Suprapubic skin (tissue), 4 donors: ENCODE measurements around the gene HIF3A. TPM values are rescaled to one million over a fixed set of nuclear protein-coding genes. Genes with fewer than 3 reads are reported as not detected.

Source experiments
- DNase-seq, 2 donors: peaks; one replicate each; pipeline ENCODE4 v3.0.0-alpha.2; 2019; ENCODE audit warnings: low spot score in 2 of 2
- H3K27ac ChIP-seq: fragments of 200-600 bp; sonication (generic); one replicate; pipeline ENCODE4 v1.5.1; 2019
- H3K27me3 ChIP-seq: fragments of 200-600 bp; sonication (generic); one replicate; pipeline ENCODE4 v1.5.1; 2019
- H3K36me3 ChIP-seq: fragments of 200-600 bp; sonication (generic); one replicate; pipeline ENCODE4 v1.5.1; 2019
- H3K4me1 ChIP-seq: fragments of 200-600 bp; sonication (generic); one replicate; pipeline ENCODE4 v1.5.1; 2019
- H3K4me3 ChIP-seq: fragments of 200-600 bp; sonication (generic); one replicate; pipeline ENCODE4 v1.5.1; 2019; ENCODE audit warnings: mild to moderate bottlenecking
- H3K9me3 ChIP-seq: fragments of 200-600 bp; sonication (generic); one replicate; pipeline ENCODE4 v1.5.1; 2019
- EP300 ChIP-seq: sonication (generic); formaldehyde crosslinking; IDR thresholded peaks from one replicate; pipeline ENCODE4 v1.6.1; 2017; ENCODE audit warnings: antibody characterized with exemption
- POLR2A ChIP-seq, 2 donors: fragments of 450-650 bp; IDR thresholded peaks; one replicate each; pipeline ENCODE4 v1.6.1; 2017; ENCODE audit warnings: antibody characterized with exemption in 2 of 2, mild to moderate bottlenecking in 2 of 2, moderate library complexity in 2 of 2
- POLR2AphosphoS5 ChIP-seq, 3 donors: sonication (generic); formaldehyde crosslinking; IDR thresholded peaks; one replicate each; pipeline ENCODE4 v1.6.1; 2017; ENCODE audit warnings: antibody characterized with exemption in 3 of 3
- WGBS: methylation state at CpG from one replicate; pipeline ENCODE4 v1.1.5; 2018; 5-methylcytosine and 5-hydroxymethylcytosine counted together
- total RNA-seq, 4 donors: library from RNA; depleted of rRNA; stranded (reverse); fragments of >200 nt; gene quantifications; one replicate each; pipeline ENCODE4 v1.1.0, GENCODE V29; 2016
- TF ChIP-seq, protein P1 (sequence below), 2 donors: fragments of 200-600 bp in 1 of 2; fragments of 450-650 bp in 1 of 2; sonication (generic) in 1 of 2; IDR thresholded peaks; one replicate each; pipeline ENCODE4 v1.5.1; 2016 to 2019; ENCODE audit warnings: antibody characterized with exemption in 2 of 2, mild to moderate bottlenecking in 1 of 2, moderate library complexity in 1 of 2

HIF3A gene
- total RNA-seq, 4 donors from 2014 or later = 6.6 to 30.0 (median 18.5) TPM

DNA sequence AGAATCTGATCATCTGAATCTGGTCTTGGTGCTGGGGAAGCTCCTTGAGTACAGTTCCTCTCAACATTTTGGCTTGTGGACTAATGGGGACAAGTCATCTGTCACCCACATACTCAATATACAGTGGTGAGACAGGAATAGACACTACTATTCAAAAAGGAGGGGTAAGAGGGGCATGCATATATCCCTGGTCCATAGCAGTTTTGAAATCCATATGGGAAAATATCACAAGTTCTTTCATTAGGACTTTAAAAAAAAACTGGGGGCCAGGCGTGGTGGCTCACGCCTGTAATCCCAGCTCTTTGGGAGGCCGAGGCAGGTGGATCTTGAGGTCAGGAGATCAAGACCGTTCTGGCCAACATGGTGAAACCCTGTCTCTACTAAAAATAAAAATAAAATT, 29.8 kb downstream of the HIF3A start:
- H3K4me1 ChIP-seq = no peaks in the 10 kb centered on the region
- H3K27me3 ChIP-seq = no peaks in the 10 kb centered on the region
- H3K9me3 ChIP-seq = no peaks in the 10 kb centered on the region
- no peak overlapping the region for H3K27ac ChIP-seq
- TF ChIP-seq POLR2AphosphoS5 (IDR thresholded peaks at IDR 0.05) = no peak
- TF ChIP-seq POLR2A (IDR thresholded peaks at IDR 0.05) = no peak
- TF ChIP-seq EP300 = no peak
- TF ChIP-seq, protein P1, sequence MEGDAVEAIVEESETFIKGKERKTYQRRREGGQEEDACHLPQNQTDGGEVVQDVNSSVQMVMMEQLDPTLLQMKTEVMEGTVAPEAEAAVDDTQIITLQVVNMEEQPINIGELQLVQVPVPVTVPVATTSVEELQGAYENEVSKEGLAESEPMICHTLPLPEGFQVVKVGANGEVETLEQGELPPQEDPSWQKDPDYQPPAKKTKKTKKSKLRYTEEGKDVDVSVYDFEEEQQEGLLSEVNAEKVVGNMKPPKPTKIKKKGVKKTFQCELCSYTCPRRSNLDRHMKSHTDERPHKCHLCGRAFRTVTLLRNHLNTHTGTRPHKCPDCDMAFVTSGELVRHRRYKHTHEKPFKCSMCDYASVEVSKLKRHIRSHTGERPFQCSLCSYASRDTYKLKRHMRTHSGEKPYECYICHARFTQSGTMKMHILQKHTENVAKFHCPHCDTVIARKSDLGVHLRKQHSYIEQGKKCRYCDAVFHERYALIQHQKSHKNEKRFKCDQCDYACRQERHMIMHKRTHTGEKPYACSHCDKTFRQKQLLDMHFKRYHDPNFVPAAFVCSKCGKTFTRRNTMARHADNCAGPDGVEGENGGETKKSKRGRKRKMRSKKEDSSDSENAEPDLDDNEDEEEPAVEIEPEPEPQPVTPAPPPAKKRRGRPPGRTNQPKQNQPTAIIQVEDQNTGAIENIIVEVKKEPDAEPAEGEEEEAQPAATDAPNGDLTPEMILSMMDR (IDR thresholded peaks at IDR 0.05) = no peak
- no peak for DNase-seq
- WGBS = 94% methylated on average over 4 of the region's 4 CpGs
- no peak overlapping the region for H3K4me3 ChIP-seq
- peaks cover 32% of the 10 kb centered on the region for H3K36me3 ChIP-seq

DNA sequence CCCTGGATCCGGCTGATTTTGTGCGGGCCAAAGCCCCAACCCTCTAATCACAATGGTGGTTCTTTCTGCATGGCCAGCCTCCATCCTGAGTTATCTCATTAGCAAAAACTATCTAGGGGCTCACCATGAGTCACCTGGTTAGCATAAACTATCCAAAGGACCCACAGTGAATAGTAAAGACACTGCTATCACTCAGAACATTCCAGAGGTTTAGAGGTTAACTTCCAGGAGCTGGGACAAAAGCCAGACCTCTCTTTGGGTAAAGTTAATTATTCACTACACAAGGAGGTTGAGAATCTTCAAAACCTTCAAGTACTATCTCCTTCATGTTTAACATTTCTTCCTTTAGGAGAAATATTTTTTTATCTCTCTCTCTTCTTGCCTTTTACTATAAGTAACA, 31.2 kb downstream of the HIF3A start:
- no peaks in the 10 kb centered on the region for H3K27me3 ChIP-seq
- H3K4me3 ChIP-seq = no peak overlapping the region
- H3K9me3 ChIP-seq = no peaks in the 10 kb centered on the region
- no peak for DNase-seq
- no peak overlapping the region for H3K27ac ChIP-seq
- peaks cover 23% of the 10 kb centered on the region for H3K36me3 ChIP-seq
- no peaks in the 10 kb centered on the region for H3K4me1 ChIP-seq
- WGBS = 98% methylated on average over 2 of the region's 2 CpGs
- TF ChIP-seq POLR2A (IDR thresholded peaks at IDR 0.05) (no peak), POLR2AphosphoS5 (IDR thresholded peaks at IDR 0.05) (no peak), EP300 (no peak)
- TF ChIP-seq, protein P1 (IDR thresholded peaks at IDR 0.05) = no peak

DNA sequence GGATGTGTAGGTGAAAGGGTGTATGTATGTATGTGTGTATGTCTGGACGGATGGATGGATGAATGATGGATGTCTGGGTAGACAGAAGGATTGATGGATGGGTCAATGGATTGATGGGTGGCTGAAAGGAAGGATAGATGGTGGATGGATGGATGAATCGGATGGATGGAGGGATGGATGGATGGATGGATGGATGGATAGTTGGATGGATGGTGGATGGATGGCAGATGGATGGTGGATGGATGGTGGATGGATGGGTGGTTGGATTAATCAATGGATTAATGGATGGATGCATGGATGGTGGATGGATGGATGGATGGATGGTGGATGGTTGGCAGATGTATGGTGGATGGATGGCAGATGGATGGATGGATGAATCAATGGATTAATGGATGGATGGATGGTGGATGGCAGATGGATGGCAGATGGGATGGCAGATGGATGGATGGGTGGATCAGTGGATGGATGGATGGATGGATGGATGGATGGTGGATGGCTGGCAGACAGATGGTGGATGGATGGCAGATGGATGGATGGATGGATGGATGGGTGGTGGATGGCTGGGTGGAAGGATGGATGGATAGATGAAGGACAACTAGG, 33.6 kb downstream of the HIF3A start:
- H3K36me3 ChIP-seq = peaks cover 21% of the 10 kb centered on the region
- H3K27ac ChIP-seq = no peak overlapping the region
- no peak overlapping the region for H3K4me3 ChIP-seq
- H3K4me1 ChIP-seq = no peaks in the 10 kb centered on the region
- WGBS = 95% methylated on average over 2 of the region's 2 CpGs
- H3K27me3 ChIP-seq = no peaks in the 10 kb centered on the region
- no peaks in the 10 kb centered on the region for H3K9me3 ChIP-seq
- no peak for DNase-seq
- no peak for TF ChIP-seq POLR2A (IDR thresholded peaks at IDR 0.05)
- TF ChIP-seq, protein P1 (IDR thresholded peaks at IDR 0.05) = no peak
- TF ChIP-seq POLR2AphosphoS5 (IDR thresholded peaks at IDR 0.05) = no peak
- no peak for TF ChIP-seq EP300

DNA sequence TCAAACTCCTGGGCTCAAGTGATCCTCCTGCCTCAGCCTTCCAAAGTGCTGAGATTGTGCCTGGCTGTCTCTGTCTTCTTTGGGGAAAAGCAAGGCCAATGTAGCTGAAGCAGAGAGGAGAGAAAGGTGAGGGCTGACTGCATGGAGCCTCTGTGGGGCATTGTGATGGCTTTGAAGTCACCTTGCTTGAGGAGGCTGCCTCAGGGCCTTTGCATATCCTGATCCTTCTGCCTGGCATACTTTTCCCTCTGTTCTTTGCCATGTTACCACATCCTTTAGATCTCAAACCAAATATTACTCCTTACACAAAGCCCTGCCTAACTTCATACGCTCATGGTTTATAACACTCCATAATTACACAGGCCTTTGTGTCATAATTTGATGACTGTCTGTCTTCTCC, 40.6 kb downstream of the HIF3A start:
- DNase-seq = no peak
- H3K27ac ChIP-seq = no peak overlapping the region
- no peaks in the 10 kb centered on the region for H3K4me1 ChIP-seq
- no peaks in the 10 kb centered on the region for H3K27me3 ChIP-seq
- H3K9me3 ChIP-seq = no peaks in the 10 kb centered on the region
- H3K36me3 ChIP-seq = peaks cover 18% of the 10 kb centered on the region
- WGBS = 93% methylated on average over 1 of the region's 1 CpG
- no peak overlapping the region for H3K4me3 ChIP-seq
- TF ChIP-seq POLR2A (IDR thresholded peaks at IDR 0.05) = no peak
- TF ChIP-seq EP300 = no peak
- TF ChIP-seq POLR2AphosphoS5 (IDR thresholded peaks at IDR 0.05) = no peak
- TF ChIP-seq, protein P1 (IDR thresholded peaks at IDR 0.05) = no peak

DNA sequence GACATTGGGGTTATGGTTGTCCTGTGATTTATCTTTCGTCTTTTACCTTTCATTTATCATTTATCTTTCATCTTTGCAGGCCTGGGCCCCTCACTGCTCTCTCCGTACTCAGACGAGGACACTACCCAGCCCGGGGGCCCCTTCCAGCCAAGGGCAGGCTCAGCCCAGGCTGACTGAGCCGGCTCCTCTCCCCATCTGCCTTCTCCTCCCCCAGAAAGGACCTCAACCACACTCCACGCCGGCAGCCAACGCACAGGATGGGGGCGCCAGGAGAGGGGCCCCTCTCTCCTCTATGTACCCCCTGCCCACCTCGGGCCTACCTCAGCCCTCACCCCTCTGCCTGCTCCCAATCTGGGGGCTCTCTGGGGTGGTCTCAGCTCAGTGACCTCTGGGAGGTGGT, 42.6 kb downstream of the HIF3A start:
- no peaks in the 10 kb centered on the region for H3K9me3 ChIP-seq
- H3K4me3 ChIP-seq = no peak overlapping the region
- H3K4me1 ChIP-seq = no peaks in the 10 kb centered on the region
- TF ChIP-seq POLR2AphosphoS5 (IDR thresholded peaks at IDR 0.05) = no peak
- no peak for TF ChIP-seq EP300
- no peaks in the 10 kb centered on the region for H3K27me3 ChIP-seq
- H3K36me3 ChIP-seq = peaks cover 18% of the 10 kb centered on the region
- DNase-seq = no peak
- WGBS = 61% methylated on average over 10 of the region's 10 CpGs
- H3K27ac ChIP-seq = no peak overlapping the region
